Endothelial cell (in vitro differentiated cells): ENCODE measurements around the gene PARM1. TPM values are rescaled to one million over a fixed set of nuclear protein-coding genes. Genes with fewer than 3 reads are reported as not detected.
"Not testable (repeated sequence)": the region's sequence is repeated elsewhere in the genome, so short reads cannot be mapped to it uniquely, and the experiment has no call there.

Experiments used
- DNase-seq: peaks from one replicate; pipeline ENCODE4 v3.0.0; 2021; ENCODE audit warnings: low spot score
- H3K27ac Mint-ChIP-seq: one replicate; pipeline ENCODE4 v1.8.0; 2021; ENCODE audit warnings: mixed read lengths, inconsistent platforms; ENCODE audit not compliant: unreplicated experiment
- H3K27me3 Mint-ChIP-seq: one replicate; pipeline ENCODE4 v1.8.0; 2021; ENCODE audit warnings: mild to moderate bottlenecking, moderate library complexity, mixed read lengths, inconsistent platforms; ENCODE audit not compliant: unreplicated experiment
- H3K36me3 Mint-ChIP-seq: one replicate; pipeline ENCODE4 v1.8.0; 2021; ENCODE audit warnings: mild to moderate bottlenecking, low read depth, mixed read lengths, inconsistent platforms; ENCODE audit not compliant: unreplicated experiment
- H3K4me1 Mint-ChIP-seq: one replicate; pipeline ENCODE4 v1.8.0; 2021; ENCODE audit warnings: mild to moderate bottlenecking, mixed read lengths, inconsistent platforms; ENCODE audit not compliant: unreplicated experiment
- H3K4me3 Mint-ChIP-seq: one replicate; pipeline ENCODE4 v1.8.0; 2021; ENCODE audit warnings: mild to moderate bottlenecking, mixed read lengths, inconsistent platforms; ENCODE audit not compliant: unreplicated experiment
- H3K9me3 Mint-ChIP-seq: one replicate; pipeline ENCODE4 v1.8.0; 2021; ENCODE audit warnings: mixed read lengths, inconsistent platforms; ENCODE audit not compliant: unreplicated experiment
- CTCF ChIP-seq: fragments of 200-600 bp; sonication (generic); IDR thresholded peaks from one replicate; pipeline ENCODE4 v1.5.0; 2021; ENCODE audit warnings: antibody characterized with exemption; ENCODE audit not compliant: unreplicated experiment
- total RNA-seq: library from RNA; stranded (reverse); fragmentation: NEBNext Ultra II Directional; extraction: Animal tissue kit (Norgen Biotek cat#: 25700); gene quantifications from one replicate; pipeline ENCODE4 v1.2.1, GENCODE V29; 2021; ENCODE audit not compliant: unreplicated experiment

PARM1 gene
- total RNA-seq, 1 donor from 2014 or later: 0.18 TPM

GRCh38 chr4:74990276-74990875, 57.5 kb downstream of the PARM1 start:
- H3K36me3 Mint-ChIP-seq: no peaks in the 10 kb centered on the region
- no peak for TF ChIP-seq CTCF
- no peak for DNase-seq
- H3K27ac Mint-ChIP-seq: no peak overlapping the region
- H3K9me3 Mint-ChIP-seq: no peaks in the 10 kb centered on the region
- peaks cover 1% of the 10 kb centered on the region for H3K27me3 Mint-ChIP-seq
- H3K4me1 Mint-ChIP-seq: no peaks in the 10 kb centered on the region
- H3K4me3 Mint-ChIP-seq: no peak overlapping the region

DNA sequence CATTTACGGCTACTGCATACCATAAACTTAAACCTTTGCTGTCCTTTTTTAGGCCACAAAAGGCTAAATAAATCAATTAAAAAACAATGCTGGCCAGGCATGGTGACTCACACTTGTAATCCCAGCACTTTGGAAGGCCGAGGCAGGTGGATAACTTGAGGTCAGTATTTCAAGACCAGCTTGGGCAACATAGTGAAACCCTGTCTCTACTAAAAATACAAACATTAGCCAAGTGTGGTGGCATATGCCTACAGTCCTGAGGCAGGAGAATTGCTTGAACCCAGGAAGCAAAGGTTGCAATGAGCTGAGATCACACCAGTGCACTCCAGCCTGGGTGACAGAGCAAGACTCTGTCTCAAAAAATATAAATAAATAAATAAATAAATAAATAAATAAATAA, 61.5 kb downstream of the PARM1 start:
- not testable (repeated sequence) for H3K4me1 Mint-ChIP-seq, H3K4me3 Mint-ChIP-seq, H3K27me3 Mint-ChIP-seq

DNA sequence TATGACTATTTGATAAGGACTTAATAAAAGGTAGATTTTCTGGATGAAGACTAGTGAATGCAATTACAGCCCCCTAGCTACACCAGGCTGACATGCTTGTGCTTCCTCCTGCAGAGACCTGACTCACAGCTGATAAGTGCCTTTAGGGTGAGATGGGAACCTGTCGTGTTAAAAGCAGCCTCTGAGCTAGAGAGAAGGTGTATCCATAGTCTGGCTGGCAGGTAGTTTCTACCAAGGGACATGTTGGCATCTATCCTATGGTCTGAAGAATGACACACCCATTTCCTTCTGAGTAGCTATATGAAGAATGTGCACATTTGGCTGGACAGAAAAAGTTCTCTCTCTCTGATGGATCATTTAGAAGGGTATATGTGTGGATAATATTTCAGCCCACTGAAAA, 64.1 kb downstream of the PARM1 start:
- no peaks in the 10 kb centered on the region for H3K36me3 Mint-ChIP-seq

More for the DNA sequence above, 61.5 kb downstream of the PARM1 start:
- H3K27ac Mint-ChIP-seq, H3K36me3 Mint-ChIP-seq, DNase-seq, H3K9me3 Mint-ChIP-seq: not testable (repeated sequence)

DNA sequence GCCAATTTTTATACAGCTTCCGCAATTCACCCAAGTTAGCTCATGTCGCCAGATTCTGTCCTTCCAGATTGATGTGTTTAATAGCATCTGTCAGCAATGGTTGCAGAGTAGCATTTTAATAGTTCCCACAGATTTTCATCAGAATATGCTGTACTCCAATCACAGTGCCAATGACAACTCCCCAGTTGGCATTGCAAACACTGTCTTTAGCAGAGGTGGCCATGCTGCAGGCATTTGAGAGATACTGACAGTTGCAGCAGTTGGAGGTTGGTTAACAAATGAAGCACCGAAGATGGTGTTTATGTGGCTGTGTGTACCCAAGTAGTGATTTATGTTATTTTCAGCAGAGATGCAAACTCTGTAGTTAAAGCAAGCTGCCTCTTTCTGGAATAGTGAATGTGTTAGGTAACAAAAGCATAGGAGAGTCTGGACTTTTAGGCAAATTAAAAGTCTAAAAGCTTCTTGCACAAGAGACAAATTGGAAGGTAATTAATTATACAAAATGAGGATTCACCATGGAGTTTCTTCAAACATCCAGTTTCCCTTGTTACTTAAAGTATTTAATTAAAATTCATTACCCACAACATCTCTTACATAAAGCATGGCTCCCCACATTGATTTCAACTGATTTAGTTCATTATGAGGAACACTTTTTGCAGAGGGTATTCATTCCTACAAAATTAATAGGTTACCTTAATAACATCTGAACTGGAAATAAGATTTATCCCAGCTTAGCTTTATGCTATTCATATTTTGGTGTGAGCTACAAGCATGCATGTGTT, 65.2 kb downstream of the PARM1 start:
- Mint-ChIP-seq H3K4me3 (no peak overlapping the region), H3K4me1 (no peaks in the 10 kb centered on the region), H3K27ac (no peak overlapping the region), H3K36me3 (no peaks in the 10 kb centered on the region), H3K9me3 (no peaks in the 10 kb centered on the region), H3K27me3 (no peaks in the 10 kb centered on the region)
- DNase-seq: no peak
- TF ChIP-seq CTCF: no peak

More for the DNA sequence above, 64.1 kb downstream of the PARM1 start:
- H3K4me3 Mint-ChIP-seq: no peak overlapping the region
- DNase-seq: no peak
- H3K27me3 Mint-ChIP-seq: peaks cover 1% of the 10 kb centered on the region
- H3K4me1 Mint-ChIP-seq: no peaks in the 10 kb centered on the region
- H3K27ac Mint-ChIP-seq: no peak overlapping the region
- TF ChIP-seq CTCF: no peak
- no peaks in the 10 kb centered on the region for H3K9me3 Mint-ChIP-seq

- H3K27me3 Mint-ChIP-seq: no peaks in the 10 kb centered on the region
- TF ChIP-seq CTCF: no peak
- no peak overlapping the region for H3K27ac Mint-ChIP-seq
- DNase-seq: no peak
- no peaks in the 10 kb centered on the region for H3K9me3 Mint-ChIP-seq
- H3K36me3 Mint-ChIP-seq: no peaks in the 10 kb centered on the region
- H3K4me1 Mint-ChIP-seq: no peaks in the 10 kb centered on the region
- H3K4me3 Mint-ChIP-seq: no peak overlapping the region
Observed at GRCh38 chr4:74999714-75000309, 66.9 kb downstream of the PARM1 start.
